CD4-positive, alpha-beta T cell (primary cell): Measurements from ENCODE around the gene CCDC83. TPM values are rescaled to one million over a fixed set of nuclear protein-coding genes. Genes with fewer than 3 reads are reported as not detected.

ENCODE experiments used
- ATAC-seq: fragments of 200-7000 bp; cut with Tn5 transposase; one replicate; pipeline ENCODE4 v1.10.0; 2022; ENCODE audit warnings: mild to moderate bottlenecking; ENCODE audit not compliant: poor library complexity
- CTCF ChIA-PET: fragments of 350-600 bp; sonication (Branson Sonifier 250); formaldehyde crosslinking; loops from one replicate; lab custom pipeline; 2021; ENCODE audit warnings: antibody characterized with exemption, inconsistent platforms; lab: Charles Lee
- POLR2A ChIA-PET: fragments of 350-600 bp; sonication (Branson Sonifier 250); formaldehyde crosslinking; loops from one replicate; lab custom pipeline; 2021; ENCODE audit warnings: antibody characterized with exemption, inconsistent platforms; lab: Charles Lee
- DNase-seq, 14 experiments: peaks; one replicate each; pipeline ENCODE4 v3.0.0-alpha.2; 2013 to 2020; ENCODE audit warnings: mixed read lengths in 2 of 14
- H3K27ac ChIP-seq, 2 donors: one replicate each; pipeline versions ENCODE4 v1.5.1 to v1.7.0; 2013; ENCODE audit warnings: low read length in 2 of 2, low read depth in 1 of 2, mild to moderate bottlenecking in 1 of 2
- H3K27me3 ChIP-seq, 2 experiments: 1 replicate in 1 of 2; 2 replicates in 1 of 2; pipeline versions ENCODE4 v1.6.1 to v1.7.0; 2013; ENCODE audit warnings: low read length in 2 of 2, control low read depth in 1 of 2, mild to moderate bottlenecking in 1 of 2, moderate library complexity in 1 of 2; ENCODE audit not compliant: insufficient read depth in 2 of 2, control insufficient read depth in 1 of 2
- H3K36me3 ChIP-seq: one replicate; pipeline ENCODE4 v1.6.1; 2013; ENCODE audit warnings: low read length, control low read depth; ENCODE audit not compliant: insufficient read depth
- H3K4me1 ChIP-seq: one replicate; pipeline ENCODE4 v1.6.1; 2013; ENCODE audit warnings: low read length, control low read depth; ENCODE audit not compliant: insufficient read depth
- H3K4me3 ChIP-seq: one replicate; pipeline ENCODE4 v1.5.1; 2013; ENCODE audit warnings: mild to moderate bottlenecking, low read length, moderate library complexity
- H3K9me3 ChIP-seq, 2 experiments: 1 replicate in 1 of 2; 2 replicates in 1 of 2; pipeline versions ENCODE4 v1.6.1 to v1.7.0; 2013; ENCODE audit warnings: low read length in 2 of 2, mild to moderate bottlenecking in 2 of 2, control low read depth in 1 of 2, moderate library complexity in 1 of 2; ENCODE audit not compliant: control insufficient read depth in 1 of 2, insufficient read depth in 1 of 2
- H3K27ac Mint-ChIP-seq: one replicate; pipeline ENCODE4 v1.8.0; 2020; ENCODE audit warnings: mixed read lengths
- H3K27me3 Mint-ChIP-seq: one replicate; pipeline ENCODE4 v1.8.0; 2021; ENCODE audit warnings: mixed read lengths
- H3K36me3 Mint-ChIP-seq: one replicate; pipeline ENCODE4 v1.8.0; 2021; ENCODE audit warnings: low read depth, mixed read lengths
- H3K4me1 Mint-ChIP-seq: one replicate; pipeline ENCODE4 v1.8.0; 2021; ENCODE audit warnings: low read depth, mixed read lengths
- H3K4me3 Mint-ChIP-seq: one replicate; pipeline ENCODE4 v1.8.0; 2020; ENCODE audit warnings: mild to moderate bottlenecking, mixed read lengths
- H3K9me3 Mint-ChIP-seq: one replicate; pipeline ENCODE4 v1.8.0; 2020; ENCODE audit warnings: mixed read lengths
- intact Hi-C, 2 experiments: fragments of 100-400 bp; cut with DNase I in 1 of 2; cut with micrococcal nuclease in 1 of 2; formaldehyde crosslinking; loops; one replicate each; pipeline versions ENCODE4 v1.15.1 to v1.9.0; 2023 to 2025; cut with DNase I, micrococcal nuclease
- total RNA-seq, 174 experiments: library from RNA in 2 of 174; stranded (reverse) in 2 of 174; gene quantifications; one replicate each; pipeline ENCODE4 v1.2.3 and lab custom pipeline; 2021 to 2026
- TF ChIP-seq, protein P1 (sequence below): fragments of 200-600 bp; IDR thresholded peaks from one replicate; pipeline ENCODE4 v1.8.0; 2022; ENCODE audit warnings: antibody characterized with exemption, mild to moderate bottlenecking

Gene CCDC83
- total RNA-seq, 2 experiments from 2014 or later, result not detected

GRCh38 chr11:85946221-85946620 is 91.0 kb downstream of the CCDC83 start:
- H3K4me1 Mint-ChIP-seq, result no peaks in the 10 kb centered on the region

DNA sequence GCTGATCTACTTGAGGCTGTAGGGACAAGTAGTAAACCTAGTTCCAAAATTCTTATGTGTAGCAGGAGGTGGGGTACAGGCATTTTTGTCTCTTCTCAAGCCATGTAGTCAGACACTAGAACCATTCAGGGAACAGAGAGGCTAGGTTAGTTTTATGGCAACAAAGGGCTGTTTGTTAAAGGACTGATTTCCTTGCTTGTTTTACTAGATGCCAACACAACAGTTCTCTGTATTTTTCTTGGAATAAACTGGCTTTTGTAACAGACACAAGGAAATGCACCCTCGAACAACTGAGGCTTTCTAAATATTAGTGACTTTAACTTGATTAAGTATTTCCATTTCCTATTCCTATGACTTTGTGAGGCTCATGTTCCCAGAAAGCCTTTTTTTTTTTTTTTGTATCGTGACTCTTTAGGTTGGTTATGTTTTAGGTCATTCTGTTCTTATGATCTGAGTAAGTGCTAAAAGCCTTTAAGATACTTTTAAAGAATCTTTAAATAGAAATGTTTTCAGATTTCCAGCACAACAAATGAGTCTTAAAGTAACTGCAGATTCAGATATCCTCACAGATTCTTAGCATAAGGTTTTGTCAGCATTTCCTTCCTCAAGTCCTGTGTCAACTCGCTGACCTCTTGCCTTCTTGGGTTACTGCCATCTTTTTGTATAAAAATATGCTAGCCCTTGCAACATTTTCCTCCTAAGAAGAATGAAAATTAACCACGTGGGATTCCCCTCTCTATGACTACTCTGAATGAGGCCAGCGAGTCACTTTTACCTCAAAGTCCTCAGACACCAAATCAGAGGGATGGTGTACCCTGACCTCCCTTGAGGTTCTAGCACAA is 92.5 kb downstream of the CCDC83 start:
- H3K4me1 ChIP-seq, result no peaks in the 10 kb centered on the region
- Mint-ChIP-seq H3K4me3 (no peak overlapping the region), H3K36me3 (no peaks in the 10 kb centered on the region), H3K9me3 (peaks cover 13% of the 10 kb centered on the region), H3K27me3 (no peaks in the 10 kb centered on the region), H3K4me1 (no peaks in the 10 kb centered on the region), H3K27ac (no peak overlapping the region)
- ChIA-PET POLR2A (no interaction called here), CTCF (interaction anchor here (0.6 to 1.3 kb wide), 2 partner anchors 9 to 306 kb away, joined by 3 read pairs; no protein-coding TSS in a partner anchor)
- ATAC-seq (no peak), DNase-seq (peak in 2 of 14 experiments; percentile 35 to 53)
- H3K27ac ChIP-seq, result no peak overlapping the region
- intact Hi-C loops, result no loop called here
- TF ChIP-seq, protein P1, sequence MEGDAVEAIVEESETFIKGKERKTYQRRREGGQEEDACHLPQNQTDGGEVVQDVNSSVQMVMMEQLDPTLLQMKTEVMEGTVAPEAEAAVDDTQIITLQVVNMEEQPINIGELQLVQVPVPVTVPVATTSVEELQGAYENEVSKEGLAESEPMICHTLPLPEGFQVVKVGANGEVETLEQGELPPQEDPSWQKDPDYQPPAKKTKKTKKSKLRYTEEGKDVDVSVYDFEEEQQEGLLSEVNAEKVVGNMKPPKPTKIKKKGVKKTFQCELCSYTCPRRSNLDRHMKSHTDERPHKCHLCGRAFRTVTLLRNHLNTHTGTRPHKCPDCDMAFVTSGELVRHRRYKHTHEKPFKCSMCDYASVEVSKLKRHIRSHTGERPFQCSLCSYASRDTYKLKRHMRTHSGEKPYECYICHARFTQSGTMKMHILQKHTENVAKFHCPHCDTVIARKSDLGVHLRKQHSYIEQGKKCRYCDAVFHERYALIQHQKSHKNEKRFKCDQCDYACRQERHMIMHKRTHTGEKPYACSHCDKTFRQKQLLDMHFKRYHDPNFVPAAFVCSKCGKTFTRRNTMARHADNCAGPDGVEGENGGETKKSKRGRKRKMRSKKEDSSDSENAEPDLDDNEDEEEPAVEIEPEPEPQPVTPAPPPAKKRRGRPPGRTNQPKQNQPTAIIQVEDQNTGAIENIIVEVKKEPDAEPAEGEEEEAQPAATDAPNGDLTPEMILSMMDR, result no peak
- no peaks in the 10 kb centered on the region for H3K36me3 ChIP-seq
- H3K27me3 ChIP-seq, result no peaks in the 10 kb centered on the region
- peaks cover 3 to 12% of the 10 kb centered on the region in 2 experiments for H3K9me3 ChIP-seq
- no peak overlapping the region for H3K4me3 ChIP-seq

More at GRCh38 chr11:85946221-85946620, 91.0 kb downstream of the CCDC83 start:
- Histone ChIP-seq H3K9me3 (peaks cover 3 to 12% of the 10 kb centered on the region in 2 experiments), H3K4me3 (no peak overlapping the region), H3K36me3 (no peaks in the 10 kb centered on the region), H3K4me1 (no peaks in the 10 kb centered on the region), H3K27ac (no peak overlapping the region), H3K27me3 (no peaks in the 10 kb centered on the region)
- H3K4me3 Mint-ChIP-seq, result no peak overlapping the region
- no peaks in the 10 kb centered on the region for H3K36me3 Mint-ChIP-seq
- POLR2A ChIA-PET, result no interaction called here
- intact Hi-C loops, result no loop called here
- CTCF ChIA-PET, result no interaction called here
- DNase-seq (no peak), ATAC-seq (no peak)
- H3K27ac Mint-ChIP-seq, result no peak overlapping the region
- H3K9me3 Mint-ChIP-seq, result peaks cover 8% of the 10 kb centered on the region
- no peaks in the 10 kb centered on the region for H3K27me3 Mint-ChIP-seq
- TF ChIP-seq, protein P1, result no peak

GRCh38 chr11:85948884-85949283 is 93.7 kb downstream of the CCDC83 start:
- Mint-ChIP-seq H3K27me3 (no peaks in the 10 kb centered on the region), H3K9me3 (peaks cover 18% of the 10 kb centered on the region), H3K27ac (no peak overlapping the region), H3K4me1 (no peaks in the 10 kb centered on the region), H3K36me3 (peaks cover 11% of the 10 kb centered on the region), H3K4me3 (no peak overlapping the region)
- TF ChIP-seq, protein P1, result no peak
- Histone ChIP-seq H3K27ac (no peak overlapping the region), H3K9me3 (peaks cover 11 to 12% of the 10 kb centered on the region in 2 experiments), H3K36me3 (peaks cover 5% of the 10 kb centered on the region), H3K4me3 (no peak overlapping the region), H3K4me1 (no peaks in the 10 kb centered on the region), H3K27me3 (no peaks in the 10 kb centered on the region)
- intact Hi-C loops, result no loop called here
- POLR2A ChIA-PET, result no interaction called here
- no peak for ATAC-seq
- CTCF ChIA-PET, result interaction anchor here (0.6 to 1.3 kb wide), 2 partner anchors 11 to 90 kb away, joined by 3 read pairs; no protein-coding TSS in a partner anchor
- DNase-seq, result no peak
